ENCODE data around the gene JAKMIP2.

DNA sequence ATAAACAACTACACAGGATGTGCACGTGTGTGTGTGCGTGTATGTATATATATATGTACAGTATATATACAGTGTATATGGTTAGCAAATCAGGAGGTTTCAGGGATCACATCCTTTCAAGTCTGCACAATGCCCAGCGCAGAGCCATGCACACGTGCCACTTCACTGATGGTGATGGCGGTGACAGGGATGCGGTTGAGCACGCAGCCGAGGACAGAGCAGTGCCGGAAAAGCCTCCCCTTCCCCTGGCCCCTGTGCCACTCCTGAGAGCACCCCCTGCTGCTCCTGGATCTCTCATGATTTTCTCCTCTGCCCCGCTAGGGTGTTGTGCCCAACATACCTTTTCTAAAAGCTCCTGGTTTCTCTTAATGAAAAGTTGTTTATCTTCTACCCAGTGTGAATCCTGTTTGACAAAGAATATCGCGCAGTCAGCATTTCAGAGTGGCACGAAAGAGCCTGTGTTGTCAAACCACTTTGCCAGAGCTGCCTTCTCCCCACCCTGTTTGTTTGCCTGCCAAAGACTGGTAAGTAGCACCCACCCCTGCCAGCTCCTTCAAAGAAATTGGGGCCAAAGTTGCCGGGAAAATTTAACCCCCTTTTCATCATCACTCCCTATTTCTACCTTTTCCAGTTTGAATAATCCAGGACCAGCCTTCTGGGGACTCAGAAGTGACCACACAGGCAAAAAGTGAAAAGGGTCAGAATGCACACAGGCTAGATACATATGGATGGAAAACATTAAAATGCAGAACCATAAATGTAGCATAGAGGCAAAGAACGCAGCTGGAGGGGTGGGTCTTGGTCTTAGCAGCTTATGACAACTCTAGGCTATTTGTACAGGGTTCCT lies 146.4 kb downstream of the JAKMIP2 start:
- TF ChIP-seq, protein P1, sequence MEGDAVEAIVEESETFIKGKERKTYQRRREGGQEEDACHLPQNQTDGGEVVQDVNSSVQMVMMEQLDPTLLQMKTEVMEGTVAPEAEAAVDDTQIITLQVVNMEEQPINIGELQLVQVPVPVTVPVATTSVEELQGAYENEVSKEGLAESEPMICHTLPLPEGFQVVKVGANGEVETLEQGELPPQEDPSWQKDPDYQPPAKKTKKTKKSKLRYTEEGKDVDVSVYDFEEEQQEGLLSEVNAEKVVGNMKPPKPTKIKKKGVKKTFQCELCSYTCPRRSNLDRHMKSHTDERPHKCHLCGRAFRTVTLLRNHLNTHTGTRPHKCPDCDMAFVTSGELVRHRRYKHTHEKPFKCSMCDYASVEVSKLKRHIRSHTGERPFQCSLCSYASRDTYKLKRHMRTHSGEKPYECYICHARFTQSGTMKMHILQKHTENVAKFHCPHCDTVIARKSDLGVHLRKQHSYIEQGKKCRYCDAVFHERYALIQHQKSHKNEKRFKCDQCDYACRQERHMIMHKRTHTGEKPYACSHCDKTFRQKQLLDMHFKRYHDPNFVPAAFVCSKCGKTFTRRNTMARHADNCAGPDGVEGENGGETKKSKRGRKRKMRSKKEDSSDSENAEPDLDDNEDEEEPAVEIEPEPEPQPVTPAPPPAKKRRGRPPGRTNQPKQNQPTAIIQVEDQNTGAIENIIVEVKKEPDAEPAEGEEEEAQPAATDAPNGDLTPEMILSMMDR (IDR thresholded peaks at IDR 0.05 in 2 of 3, conservative IDR thresholded peaks at IDR 0.05 in 1 of 3; ENCODE audit: borderline replicate concordance in 1 of 3, insufficient read depth in 1 of 3, low read depth in 2 of 3, low read length in 2 of 3) = no peak
- TF ChIP-seq EZH2 (IDR thresholded peaks at IDR 0.05) (no peak), POLR2AphosphoS5 (IDR thresholded peaks at IDR 0.05; ENCODE audit: low read depth, low read length) (no peak), ZNF274 (IDR thresholded peaks at IDR 0.05; ENCODE audit: low read depth, low read length) (no peak), POLR2A (IDR thresholded peaks at IDR 0.05; ENCODE audit: borderline replicate concordance, extremely low read depth, insufficient read depth, insufficient read length) (no peak), REST (IDR thresholded peaks at IDR 0.05; ENCODE audit: low read depth) (no peak), SRF (IDR thresholded peaks at IDR 0.05; ENCODE audit: low read depth) (no peak), SP1 (IDR thresholded peaks at IDR 0.05; ENCODE audit: low read depth) (no peak), CBX3 (IDR thresholded peaks at IDR 0.05; ENCODE audit: low read depth) (no peak)

Data from HCT116 (cell line).